Measurements from ENCODE around the gene KRTAP4-11. TPM values are rescaled to one million over a fixed set of nuclear protein-coding genes. Genes with fewer than 3 reads are reported as not detected.
A peak's percentile ranks its signal among the peaks of the same experiment; 100 is the strongest.
"Not testable (repeated sequence)": the region's sequence is repeated elsewhere in the genome, so short reads cannot be mapped to it uniquely, and the experiment has no call there.

KRTAP4-11 gene
- total and polyA plus RNA-seq, 2 donors (not counting 1 experiment from before 2014, with no cell fraction given): not detected

DNA sequence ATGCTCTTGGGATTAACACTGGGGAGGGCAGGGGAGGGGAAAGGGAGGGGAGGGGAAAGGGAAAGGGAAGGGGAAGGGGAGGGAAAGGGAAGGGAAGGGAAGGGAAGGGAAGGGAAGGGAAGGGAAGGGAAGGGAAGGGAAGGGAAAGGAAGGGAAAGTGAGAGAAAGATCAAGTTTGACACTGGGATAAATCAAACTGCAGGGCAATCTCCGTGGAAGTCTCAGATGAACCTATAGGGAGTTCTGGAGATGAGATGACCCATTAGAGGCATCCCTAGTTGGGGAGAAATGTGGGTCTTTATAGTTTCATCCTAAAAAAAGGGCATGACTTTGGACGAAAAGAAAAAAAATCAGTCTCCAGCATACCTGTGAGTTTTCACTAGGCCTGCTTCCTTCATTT is 3.6 kb upstream of the KRTAP4-11 start:
- Histone ChIP-seq H2AFZ (ENCODE audit: low read length) (no peak overlapping the region), H3K27me3 (ENCODE audit: control insufficient read depth, insufficient read depth, low read length) (no peaks in the 10 kb centered on the region), H3K36me3 (ENCODE audit: control insufficient read depth, insufficient read depth, low read length) (no peaks in the 10 kb centered on the region), H4K20me1 (ENCODE audit: control insufficient read depth, extremely low read depth, insufficient read depth, low read length) (no peaks in the 10 kb centered on the region), H3K4me2 (ENCODE audit: extremely low read depth, insufficient read depth, low read length) (no peak overlapping the region), H3K9me3 (ENCODE audit: control insufficient read depth, insufficient read depth, low read depth, low read length) (no peaks in the 10 kb centered on the region), H3K4me1 (ENCODE audit: control insufficient read depth, extremely low read depth, insufficient read depth, low read length) (no peaks in the 10 kb centered on the region), H3K9ac (ENCODE audit: insufficient read depth, low read length) (no peak overlapping the region), H3K79me2 (ENCODE audit: control insufficient read depth, insufficient read depth, low read length) (no peaks in the 10 kb centered on the region), H3K27ac (ENCODE audit: insufficient read depth, low read length) (no peak overlapping the region), H3K4me3 (replicated peaks in 1 of 4; ENCODE audit: control extremely low read depth in 1 of 4, insufficient read depth in 1 of 4, low read depth in 3 of 4, low read length in 4 of 4) (no peak overlapping the region)
- DNase-seq (ENCODE audit: low read depth in 2 of 2): no peak
- TF ChIP-seq EZH2 (IDR thresholded peaks at IDR 0.05; ENCODE audit: low read length, missing control alignments): no peak
- TF ChIP-seq, protein P1, sequence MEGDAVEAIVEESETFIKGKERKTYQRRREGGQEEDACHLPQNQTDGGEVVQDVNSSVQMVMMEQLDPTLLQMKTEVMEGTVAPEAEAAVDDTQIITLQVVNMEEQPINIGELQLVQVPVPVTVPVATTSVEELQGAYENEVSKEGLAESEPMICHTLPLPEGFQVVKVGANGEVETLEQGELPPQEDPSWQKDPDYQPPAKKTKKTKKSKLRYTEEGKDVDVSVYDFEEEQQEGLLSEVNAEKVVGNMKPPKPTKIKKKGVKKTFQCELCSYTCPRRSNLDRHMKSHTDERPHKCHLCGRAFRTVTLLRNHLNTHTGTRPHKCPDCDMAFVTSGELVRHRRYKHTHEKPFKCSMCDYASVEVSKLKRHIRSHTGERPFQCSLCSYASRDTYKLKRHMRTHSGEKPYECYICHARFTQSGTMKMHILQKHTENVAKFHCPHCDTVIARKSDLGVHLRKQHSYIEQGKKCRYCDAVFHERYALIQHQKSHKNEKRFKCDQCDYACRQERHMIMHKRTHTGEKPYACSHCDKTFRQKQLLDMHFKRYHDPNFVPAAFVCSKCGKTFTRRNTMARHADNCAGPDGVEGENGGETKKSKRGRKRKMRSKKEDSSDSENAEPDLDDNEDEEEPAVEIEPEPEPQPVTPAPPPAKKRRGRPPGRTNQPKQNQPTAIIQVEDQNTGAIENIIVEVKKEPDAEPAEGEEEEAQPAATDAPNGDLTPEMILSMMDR (conservative IDR thresholded peaks at IDR 0.05 in 1 of 2, IDR thresholded peaks at IDR 0.05 in 1 of 2; ENCODE audit: low read depth in 1 of 2, low read length in 2 of 2): no peak

DNA sequence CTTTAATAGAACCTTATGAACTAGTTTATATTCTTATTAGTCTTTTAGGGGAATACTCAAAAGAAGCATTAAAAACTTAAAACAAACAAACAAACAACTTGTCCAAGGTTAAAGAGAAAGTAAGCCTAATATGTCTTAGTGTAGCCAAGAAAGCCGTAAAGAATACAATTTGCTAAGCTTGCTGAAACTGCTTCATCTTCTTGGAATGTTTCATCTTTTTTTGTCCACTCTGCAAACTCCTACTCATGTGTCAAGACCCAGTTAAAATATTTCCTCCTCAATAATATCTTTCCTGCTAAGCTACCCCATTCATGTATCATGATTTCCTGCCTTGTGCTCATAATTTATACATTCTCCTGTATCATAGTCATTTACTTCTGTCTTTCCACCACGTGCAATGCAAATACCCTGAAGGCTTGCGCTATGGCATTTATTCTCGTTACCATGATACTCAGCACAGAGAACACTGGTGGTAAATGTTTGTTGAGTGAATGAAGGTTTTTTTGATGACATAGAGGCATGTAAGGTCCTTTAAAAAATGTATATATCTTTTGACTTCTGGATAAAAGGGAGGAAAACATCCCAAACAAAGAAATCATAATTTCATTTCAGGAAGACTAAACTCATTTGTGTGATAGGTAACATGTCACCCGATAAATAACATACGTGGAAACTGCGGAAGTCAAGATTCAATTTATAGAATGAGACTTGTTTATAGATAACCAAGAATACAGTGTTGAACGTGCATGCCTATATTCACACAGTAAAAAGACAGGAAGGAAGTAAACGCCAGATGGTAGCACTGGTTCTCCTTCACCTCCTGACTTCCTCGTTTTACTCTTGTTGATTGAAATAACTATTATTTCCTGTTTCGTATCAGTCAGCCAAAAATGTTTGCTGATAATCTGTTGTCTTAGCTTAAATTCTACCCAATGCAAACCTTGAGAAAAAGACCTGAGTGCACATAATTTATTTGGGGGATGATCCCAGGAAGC is 1.8 kb upstream of the KRTAP4-11 start:
- H3K9ac ChIP-seq (ENCODE audit: insufficient read depth, low read length); H3K9me3 ChIP-seq (ENCODE audit: control insufficient read depth, insufficient read depth, low read depth, low read length); H3K27ac ChIP-seq (ENCODE audit: insufficient read depth, low read length); H3K27me3 ChIP-seq (ENCODE audit: control insufficient read depth, insufficient read depth, low read length); DNase-seq (ENCODE audit: low read depth in 2 of 2); H3K4me3 ChIP-seq (replicated peaks in 1 of 4; ENCODE audit: control extremely low read depth in 1 of 4, insufficient read depth in 1 of 4, low read depth in 3 of 4, low read length in 4 of 4); H2AFZ ChIP-seq (ENCODE audit: low read length); H3K4me2 ChIP-seq (ENCODE audit: extremely low read depth, insufficient read depth, low read length); H3K4me1 ChIP-seq (ENCODE audit: control insufficient read depth, extremely low read depth, insufficient read depth, low read length); H3K36me3 ChIP-seq (ENCODE audit: control insufficient read depth, insufficient read depth, low read length); H4K20me1 ChIP-seq (ENCODE audit: control insufficient read depth, extremely low read depth, insufficient read depth, low read length); H3K79me2 ChIP-seq (ENCODE audit: control insufficient read depth, insufficient read depth, low read length): not testable (repeated sequence)

DNA sequence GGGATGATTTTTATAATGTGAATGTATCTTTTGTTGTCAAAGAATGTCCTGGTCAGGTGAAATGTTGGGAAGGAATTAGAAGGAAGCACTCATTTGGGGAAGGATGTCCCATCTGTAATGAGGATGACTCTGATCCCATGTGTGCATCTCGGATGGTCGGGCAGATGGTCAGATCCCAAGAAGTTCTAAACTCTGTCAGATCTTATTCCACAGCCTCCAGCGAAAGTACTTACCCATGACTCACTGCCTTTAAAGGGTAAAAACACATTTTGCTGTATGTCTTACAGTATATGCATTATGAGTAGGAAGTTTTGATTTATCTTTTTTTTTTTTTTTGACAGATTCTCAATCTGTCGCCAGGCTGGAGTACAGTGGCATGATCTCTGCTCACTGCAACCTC is 548 bp upstream of the KRTAP4-11 start:
- H3K4me3 ChIP-seq (replicated peaks in 1 of 4; ENCODE audit: control extremely low read depth in 1 of 4, insufficient read depth in 1 of 4, low read depth in 3 of 4, low read length in 4 of 4): no peak overlapping the region
- no peak overlapping the region for H3K9ac ChIP-seq (ENCODE audit: insufficient read depth, low read length)
- H3K36me3 ChIP-seq (ENCODE audit: control insufficient read depth, insufficient read depth, low read length): no peaks in the 10 kb centered on the region
- H3K4me2 ChIP-seq (ENCODE audit: extremely low read depth, insufficient read depth, low read length): no peak overlapping the region
- H4K20me1 ChIP-seq (ENCODE audit: control insufficient read depth, extremely low read depth, insufficient read depth, low read length): no peaks in the 10 kb centered on the region
- no peaks in the 10 kb centered on the region for H3K9me3 ChIP-seq (ENCODE audit: control insufficient read depth, insufficient read depth, low read depth, low read length)
- no peak overlapping the region for H2AFZ ChIP-seq (ENCODE audit: low read length)
- no peaks in the 10 kb centered on the region for H3K4me1 ChIP-seq (ENCODE audit: control insufficient read depth, extremely low read depth, insufficient read depth, low read length)
- no peak overlapping the region for H3K27ac ChIP-seq (ENCODE audit: insufficient read depth, low read length)
- TF ChIP-seq, protein P1 (conservative IDR thresholded peaks at IDR 0.05 in 1 of 2, IDR thresholded peaks at IDR 0.05 in 1 of 2; ENCODE audit: low read depth in 1 of 2, low read length in 2 of 2): no peak
- TF ChIP-seq EZH2 (IDR thresholded peaks at IDR 0.05; ENCODE audit: low read length, missing control alignments): no peak
- H3K79me2 ChIP-seq (ENCODE audit: control insufficient read depth, insufficient read depth, low read length): no peaks in the 10 kb centered on the region
- H3K27me3 ChIP-seq (ENCODE audit: control insufficient read depth, insufficient read depth, low read length): no peaks in the 10 kb centered on the region
- DNase-seq (ENCODE audit: low read depth in 2 of 2): peak in 1 of 2 donors; percentile 18
